AG10803 (cell line): Measurements from ENCODE around the gene DEPDC5.

Source experiments
- DNase-seq: peaks from one replicate; pipeline ENCODE4 v3.0.0; 2010; ENCODE audit warnings: low read depth
- H3K4me3 ChIP-seq: 2 replicates; pipeline ENCODE4 v1.5.1; 2011; ENCODE audit warnings: mild to moderate bottlenecking, low read length, control low read depth
- TF ChIP-seq, protein P1 (sequence below): conservative IDR thresholded peaks from 2 replicates; pipeline ENCODE4 v1.5.1; 2011; ENCODE audit warnings: mild to moderate bottlenecking, low read length, control low read depth, inconsistent platforms

The DEPDC5 gene

DNA sequence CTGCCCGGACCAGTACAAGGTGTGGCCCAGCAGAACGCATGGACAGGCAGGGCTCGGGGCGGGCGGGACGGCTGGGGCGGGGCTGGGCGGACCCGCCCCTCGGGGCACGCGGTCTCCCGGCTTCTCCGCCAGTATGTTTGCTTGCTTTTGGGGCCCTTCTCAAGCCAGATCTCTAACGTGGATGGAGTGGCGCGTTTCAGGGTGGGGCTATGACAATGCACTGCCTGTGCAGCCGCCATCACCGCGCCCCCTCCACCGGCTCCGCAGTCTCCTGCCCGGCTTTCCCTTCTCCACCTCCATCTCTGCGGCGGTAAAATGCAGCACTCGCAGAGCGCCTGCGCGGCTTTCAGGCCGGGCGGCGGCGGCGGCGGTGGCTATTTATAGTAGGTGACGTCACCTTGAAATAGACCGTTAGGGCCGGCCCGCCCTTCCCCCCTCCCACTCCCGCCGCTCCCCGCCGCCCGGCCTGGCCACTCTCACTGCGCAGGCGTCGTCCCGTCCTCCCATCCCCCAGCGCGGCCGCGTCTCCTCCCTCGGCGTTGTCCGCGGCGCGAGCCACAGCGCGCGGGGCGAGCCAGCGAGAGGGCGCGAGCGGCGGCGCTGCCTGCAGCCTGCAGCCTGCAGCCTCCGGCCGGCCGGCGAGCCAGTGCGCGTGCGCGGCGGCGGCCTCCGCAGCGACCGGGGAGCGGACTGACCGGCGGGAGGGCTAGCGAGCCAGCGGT is 190.3 kb downstream of the DEPDC5 start, which contains the start of gene YWHAH:
Gene YWHAH (plus strand): TSS at position 558 of the 722 bp plus-strand sequence. CDS start 199 bp downstream, outside the sequence.
- TF ChIP-seq, protein P1, sequence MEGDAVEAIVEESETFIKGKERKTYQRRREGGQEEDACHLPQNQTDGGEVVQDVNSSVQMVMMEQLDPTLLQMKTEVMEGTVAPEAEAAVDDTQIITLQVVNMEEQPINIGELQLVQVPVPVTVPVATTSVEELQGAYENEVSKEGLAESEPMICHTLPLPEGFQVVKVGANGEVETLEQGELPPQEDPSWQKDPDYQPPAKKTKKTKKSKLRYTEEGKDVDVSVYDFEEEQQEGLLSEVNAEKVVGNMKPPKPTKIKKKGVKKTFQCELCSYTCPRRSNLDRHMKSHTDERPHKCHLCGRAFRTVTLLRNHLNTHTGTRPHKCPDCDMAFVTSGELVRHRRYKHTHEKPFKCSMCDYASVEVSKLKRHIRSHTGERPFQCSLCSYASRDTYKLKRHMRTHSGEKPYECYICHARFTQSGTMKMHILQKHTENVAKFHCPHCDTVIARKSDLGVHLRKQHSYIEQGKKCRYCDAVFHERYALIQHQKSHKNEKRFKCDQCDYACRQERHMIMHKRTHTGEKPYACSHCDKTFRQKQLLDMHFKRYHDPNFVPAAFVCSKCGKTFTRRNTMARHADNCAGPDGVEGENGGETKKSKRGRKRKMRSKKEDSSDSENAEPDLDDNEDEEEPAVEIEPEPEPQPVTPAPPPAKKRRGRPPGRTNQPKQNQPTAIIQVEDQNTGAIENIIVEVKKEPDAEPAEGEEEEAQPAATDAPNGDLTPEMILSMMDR, result no peak
- peak within 1 kb of the TSS; percentile 86 for H3K4me3 ChIP-seq

DNA sequence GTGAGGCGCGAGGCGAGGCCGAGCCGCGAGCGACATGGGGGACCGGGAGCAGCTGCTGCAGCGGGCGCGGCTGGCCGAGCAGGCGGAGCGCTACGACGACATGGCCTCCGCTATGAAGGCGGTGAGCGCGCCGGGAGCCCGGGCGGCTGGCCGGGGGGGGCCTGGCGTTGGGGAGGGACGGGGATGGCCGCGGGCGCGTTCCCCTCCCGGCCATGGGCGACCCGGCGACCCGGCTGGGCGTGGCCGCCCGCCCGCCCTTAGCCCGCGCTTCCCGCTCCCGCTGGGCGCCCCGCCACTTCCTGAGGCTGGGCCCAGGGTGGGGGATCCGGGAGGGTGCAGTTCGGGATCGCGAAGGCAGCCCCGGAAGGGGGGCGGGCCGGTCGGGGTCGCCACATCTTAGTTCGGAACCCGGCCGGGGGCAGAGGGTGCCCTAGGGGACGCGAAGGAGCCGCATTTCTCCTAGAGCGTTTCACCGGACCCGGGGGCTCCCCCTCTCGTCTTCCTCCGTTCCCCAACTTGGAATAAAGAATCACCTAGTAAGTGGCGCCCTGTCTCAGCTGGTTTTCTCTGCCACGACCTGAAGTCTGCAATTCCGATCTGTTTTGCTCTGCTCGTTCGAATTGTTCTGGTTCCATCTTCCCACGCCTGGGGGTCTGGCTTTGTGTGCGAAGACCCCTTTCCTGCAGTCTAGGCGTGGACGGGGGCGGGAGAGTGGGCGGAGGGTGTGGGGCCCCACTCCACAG is 191.1 kb downstream of the DEPDC5 start:
- no peak for DNase-seq
- H3K4me3 ChIP-seq, result peak overlapping the region; percentile 86
- TF ChIP-seq, protein P1, result peak; percentile 14; the same call in 1 of the 2 replicates

More for the DNA sequence above, 190.3 kb downstream of the DEPDC5 start, which contains the start of gene YWHAH:
- DNase-seq, result peak; percentile 90

DNA sequence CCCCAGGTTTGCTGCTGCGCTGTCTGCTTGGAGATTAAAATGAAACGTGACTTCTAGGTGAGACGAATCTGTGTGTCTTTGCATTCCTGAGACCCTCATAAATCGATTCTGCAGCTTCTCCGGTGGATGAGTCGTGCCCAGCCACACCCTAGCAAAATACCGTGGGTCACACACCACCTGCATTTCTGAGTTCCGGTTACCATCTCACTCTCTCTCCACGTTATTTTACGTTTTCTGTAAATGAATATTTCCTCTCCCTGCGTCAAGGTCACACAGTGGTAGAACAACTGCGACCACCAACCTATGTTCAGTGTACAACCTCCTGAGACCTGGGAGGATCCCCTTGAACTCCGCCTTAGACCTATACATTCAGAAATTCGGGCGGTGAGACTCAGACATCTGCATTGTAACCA is 191.6 kb downstream of the DEPDC5 start:
- no peak for DNase-seq
- TF ChIP-seq, protein P1, result no peak
- peak overlapping the region; percentile 86 for H3K4me3 ChIP-seq

DNA sequence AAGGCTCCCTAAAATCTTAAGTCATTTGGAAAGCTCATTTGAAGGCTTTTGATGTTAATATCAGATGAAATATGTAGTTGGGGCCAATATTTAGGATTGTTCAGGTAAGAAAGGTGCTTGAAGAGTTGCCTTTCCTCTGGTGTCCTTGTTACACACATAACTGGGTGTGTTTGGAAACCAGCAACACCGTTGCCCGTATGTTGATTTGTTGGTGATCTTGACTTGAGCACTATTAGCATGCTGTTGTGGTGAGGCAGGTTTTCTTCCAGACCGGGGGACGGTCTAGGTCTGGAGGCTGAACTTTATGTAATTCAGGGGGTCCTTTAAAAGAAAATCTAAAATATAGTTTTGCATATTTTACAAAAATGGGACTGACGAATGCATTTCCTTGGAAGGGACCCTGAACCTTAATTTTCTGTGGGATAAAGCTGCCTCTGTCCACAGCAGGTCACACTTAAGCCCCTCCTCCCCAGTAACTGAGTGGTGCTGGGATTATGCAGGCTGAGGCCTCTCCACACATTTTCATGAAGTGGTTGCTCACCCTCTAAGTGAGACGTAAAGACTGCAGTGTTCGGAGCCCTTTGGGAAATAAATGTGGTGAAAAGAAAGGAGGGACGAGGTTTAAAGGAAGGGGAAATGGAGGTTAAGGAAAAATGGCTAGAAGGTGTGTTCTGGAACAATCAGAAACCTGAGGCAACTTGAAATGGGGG is 192.3 kb downstream of the DEPDC5 start:
- peak overlapping the region; percentile 86 for H3K4me3 ChIP-seq
- no peak for DNase-seq
- TF ChIP-seq, protein P1, result no peak

DNA sequence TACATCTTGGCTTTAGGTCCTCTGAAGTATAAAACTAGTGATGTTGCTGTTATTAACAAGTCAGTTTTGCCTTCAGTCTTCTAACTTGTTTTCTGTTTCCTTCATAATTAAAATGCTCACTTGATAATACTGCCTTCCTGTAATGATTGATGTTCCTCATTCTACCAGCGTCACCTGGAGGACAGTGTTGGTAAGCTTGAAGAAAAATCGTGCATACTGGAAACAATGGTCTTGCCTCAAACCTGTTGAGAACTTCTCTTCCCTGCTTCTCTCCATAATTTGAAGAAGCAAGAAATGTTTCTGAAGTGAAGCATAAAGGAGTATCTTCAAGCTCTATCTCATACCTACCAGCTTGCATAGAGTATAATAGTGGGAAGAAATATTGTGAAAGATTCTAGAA is 193.5 kb downstream of the DEPDC5 start:
- H3K4me3 ChIP-seq, result no peak overlapping the region
- TF ChIP-seq, protein P1, result peak; percentile 18
- DNase-seq, result no peak

DNA sequence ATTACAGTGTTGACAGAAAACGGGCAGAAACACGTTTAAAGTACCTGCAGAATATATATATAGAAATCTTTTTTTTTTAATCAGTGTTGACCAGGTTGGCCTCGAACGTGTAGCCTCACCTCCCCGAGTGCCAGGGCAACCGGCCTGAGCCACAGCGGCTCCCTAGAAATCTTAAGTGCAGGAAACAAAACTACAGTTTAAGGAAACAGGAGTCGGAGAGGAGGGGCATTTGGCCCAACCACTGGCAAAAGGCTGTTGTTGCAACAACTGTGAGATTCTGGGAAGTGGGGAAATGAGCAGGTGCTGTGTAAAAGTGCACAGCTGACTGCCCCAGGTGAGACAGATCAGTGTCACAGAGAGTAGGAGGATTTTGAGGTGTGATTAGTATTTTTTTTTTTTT is 194.2 kb downstream of the DEPDC5 start:
- H3K4me3 ChIP-seq, result no peak overlapping the region
- no peak for DNase-seq
- TF ChIP-seq, protein P1, result no peak
